Effector memory CD4-positive, alpha-beta T cell (primary cell): Measurements from ENCODE around the gene KRTAP10-7.
"Not testable (repeated sequence)": the region's sequence is repeated elsewhere in the genome, so short reads cannot be mapped to it uniquely, and the experiment has no call there.

Experiments
- DNase-seq, 3 donors: peaks; one replicate each; pipeline ENCODE4 v3.0.0-alpha.2; 2020
- H3K27ac ChIP-seq: 2 replicates; pipeline ENCODE4 v1.7.0; 2013; ENCODE audit warnings: mild to moderate bottlenecking, low read length, moderate library complexity; ENCODE audit not compliant: insufficient read depth, poor library complexity, severe bottlenecking
- H3K27me3 ChIP-seq: replicated peaks from 2 replicates; pipeline ENCODE4 v1.7.0; 2013; ENCODE audit warnings: mild to moderate bottlenecking, low read length; ENCODE audit not compliant: insufficient read depth, control insufficient read depth, poor library complexity, severe bottlenecking
- H3K36me3 ChIP-seq: 2 replicates; pipeline ENCODE4 v1.7.0; 2013; ENCODE audit warnings: mild to moderate bottlenecking, low read length, moderate library complexity; ENCODE audit not compliant: control insufficient read depth, insufficient read depth
- H3K4me1 ChIP-seq: 2 replicates; pipeline ENCODE4 v1.7.0; 2013; ENCODE audit warnings: low read length, mild to moderate bottlenecking; ENCODE audit not compliant: control insufficient read depth, insufficient read depth, poor library complexity, severe bottlenecking
- H3K4me3 ChIP-seq: 2 replicates; pipeline ENCODE4 v1.7.0; 2013; ENCODE audit warnings: low read length, low read depth, mild to moderate bottlenecking; ENCODE audit not compliant: insufficient read depth, poor library complexity, severe bottlenecking
- H3K9me3 ChIP-seq: 2 replicates; pipeline ENCODE4 v1.7.0; 2013; ENCODE audit warnings: mild to moderate bottlenecking, low read length, moderate library complexity; ENCODE audit not compliant: control insufficient read depth

The KRTAP10-7 gene

GRCh38 chr21:44646366-44647221, 46.2 kb downstream of the KRTAP10-7 start, which contains the start of gene KRTAP10-11:
Gene KRTAP10-11 (plus strand): TSS chr21:44646414. CDS start chr21:44646459, 45 bp downstream.
- H3K36me3 ChIP-seq, H3K4me1 ChIP-seq, H3K27ac ChIP-seq, H3K4me3 ChIP-seq, H3K27me3 ChIP-seq, DNase-seq, H3K9me3 ChIP-seq: not testable (repeated sequence)

GRCh38 chr21:44647222-44647552, 46.8 kb downstream of the KRTAP10-7 start:
- no peaks in the 10 kb centered on the region for H3K36me3 ChIP-seq
- H3K27ac ChIP-seq = no peak overlapping the region
- H3K4me1 ChIP-seq = no peaks in the 10 kb centered on the region
- H3K4me3 ChIP-seq = no peak overlapping the region
- no peaks in the 10 kb centered on the region for H3K9me3 ChIP-seq
- H3K27me3 ChIP-seq = no peaks in the 10 kb centered on the region
- DNase-seq = no peak

GRCh38 chr21:44648557-44649311, 48.3 kb downstream of the KRTAP10-7 start:
- no peaks in the 10 kb centered on the region for H3K36me3 ChIP-seq
- peaks cover 3% of the 10 kb centered on the region for H3K4me1 ChIP-seq
- DNase-seq = no peak
- no peak overlapping the region for H3K27ac ChIP-seq
- no peak overlapping the region for H3K4me3 ChIP-seq
- H3K9me3 ChIP-seq = no peaks in the 10 kb centered on the region
- no peaks in the 10 kb centered on the region for H3K27me3 ChIP-seq

- no peak overlapping the region for H3K4me3 ChIP-seq
- H3K4me1 ChIP-seq = peaks cover 12% of the 10 kb centered on the region
- H3K36me3 ChIP-seq = no peaks in the 10 kb centered on the region
- no peak for DNase-seq
- no peak overlapping the region for H3K27ac ChIP-seq
- no peaks in the 10 kb centered on the region for H3K9me3 ChIP-seq
- no peaks in the 10 kb centered on the region for H3K27me3 ChIP-seq
These were observed 49.2 kb downstream of the KRTAP10-7 start for GRCh38 chr21:44649521-44650100.

GRCh38 chr21:44650265-44650972, 50.0 kb downstream of the KRTAP10-7 start:
- no peaks in the 10 kb centered on the region for H3K36me3 ChIP-seq
- peaks cover 17% of the 10 kb centered on the region for H3K4me1 ChIP-seq
- H3K4me3 ChIP-seq = no peak overlapping the region
- no peak overlapping the region for H3K27ac ChIP-seq
- no peak for DNase-seq
- no peaks in the 10 kb centered on the region for H3K27me3 ChIP-seq
- H3K9me3 ChIP-seq = no peaks in the 10 kb centered on the region

GRCh38 chr21:44650973-44651675, 50.7 kb downstream of the KRTAP10-7 start:
- no peak for DNase-seq
- Histone ChIP-seq H3K4me1 (peaks cover 17% of the 10 kb centered on the region), H3K27me3 (no peaks in the 10 kb centered on the region), H3K36me3 (no peaks in the 10 kb centered on the region), H3K9me3 (no peaks in the 10 kb centered on the region), H3K27ac (no peak overlapping the region), H3K4me3 (no peak overlapping the region)
